Fibroblast of lung (primary cell): ENCODE measurements around the gene KCNJ12. TPM values are rescaled to one million over a fixed set of nuclear protein-coding genes. Genes with fewer than 3 reads are reported as not detected.
"Not testable (repeated sequence)": the region's sequence is repeated elsewhere in the genome, so short reads cannot be mapped to it uniquely, and the experiment has no call there.

Experiments
- DNase-seq, 2 donors: peaks; one replicate each; pipeline versions ENCODE4 v3.0.0 to v3.0.0-alpha.2; 2010; ENCODE audit warnings: low read depth in 2 of 2
- H2AFZ ChIP-seq: 2 replicates; pipeline ENCODE4 v1.5.1; 2012; ENCODE audit warnings: low read length, control low read depth, inconsistent platforms
- H3K27ac ChIP-seq: 2 replicates; pipeline ENCODE4 v1.5.1; 2011; ENCODE audit warnings: low read length, control low read depth; ENCODE audit not compliant: insufficient read depth
- H3K27me3 ChIP-seq: 2 replicates; pipeline ENCODE4 v1.5.1; 2011; ENCODE audit warnings: mild to moderate bottlenecking, low read length; ENCODE audit not compliant: control insufficient read depth, insufficient read depth
- H3K36me3 ChIP-seq: 2 replicates; pipeline ENCODE4 v1.5.1; 2011; ENCODE audit warnings: low read length; ENCODE audit not compliant: control insufficient read depth, insufficient read depth
- H3K4me1 ChIP-seq: 2 replicates; pipeline ENCODE4 v1.5.1; 2011; ENCODE audit warnings: low read length; ENCODE audit not compliant: control insufficient read depth, insufficient read depth; ENCODE audit errors: extremely low read depth
- H3K4me2 ChIP-seq: 2 replicates; pipeline ENCODE4 v1.5.1; 2011; ENCODE audit warnings: low read length, control low read depth; ENCODE audit not compliant: insufficient read depth; ENCODE audit errors: extremely low read depth
- H3K4me3 ChIP-seq, 4 experiments: fragments of 200-600 bp in 1 of 4; sonication (generic) in 1 of 4; replicated peaks in 1 of 4; 2 replicates each; pipeline ENCODE4 v1.5.1; 2011 to 2016; ENCODE audit warnings: low read length in 4 of 4, low read depth in 3 of 4, mild to moderate bottlenecking in 3 of 4, control low read depth in 2 of 4, inconsistent platforms in 1 of 4, mixed read lengths in 1 of 4; ENCODE audit not compliant: insufficient read depth in 1 of 4; ENCODE audit errors: control extremely low read depth in 1 of 4
- H3K79me2 ChIP-seq: 2 replicates; pipeline ENCODE4 v1.5.1; 2012; ENCODE audit warnings: mild to moderate bottlenecking, low read length, inconsistent platforms; ENCODE audit not compliant: control insufficient read depth, insufficient read depth
- H3K9ac ChIP-seq: 2 replicates; pipeline ENCODE4 v1.5.1; 2011; ENCODE audit warnings: mild to moderate bottlenecking, low read length, control low read depth; ENCODE audit not compliant: insufficient read depth
- H3K9me3 ChIP-seq: 2 replicates; pipeline ENCODE4 v1.5.1; 2012; ENCODE audit warnings: low read depth, low read length; ENCODE audit not compliant: control insufficient read depth, insufficient read depth
- H4K20me1 ChIP-seq: 2 replicates; pipeline ENCODE4 v1.5.1; 2011; ENCODE audit warnings: low read length; ENCODE audit not compliant: control insufficient read depth, insufficient read depth; ENCODE audit errors: extremely low read depth
- polyA plus RNA-seq, 2 donors: library from polyadenylated mRNA; depleted of rRNA in 1 of 2; stranded (reverse) in 1 of 2; unstranded in 1 of 2; fragments of >200 nt; gene quantifications; 2 replicates each; pipeline ENCODE4 v1.2.1, GENCODE V29; 2011 to 2012; ENCODE audit warnings: missing spikeins in 1 of 2
- total RNA-seq: library from RNA; depleted of rRNA; stranded (reverse); fragments of >200 nt; gene quantifications from 2 replicates; pipeline ENCODE4 v1.2.1, GENCODE V29; 2014

KCNJ12 gene
- total and polyA plus RNA-seq, 2 donors (not counting 1 experiment from before 2014, with no cell fraction given) = 0.09 to 0.66 TPM

DNA sequence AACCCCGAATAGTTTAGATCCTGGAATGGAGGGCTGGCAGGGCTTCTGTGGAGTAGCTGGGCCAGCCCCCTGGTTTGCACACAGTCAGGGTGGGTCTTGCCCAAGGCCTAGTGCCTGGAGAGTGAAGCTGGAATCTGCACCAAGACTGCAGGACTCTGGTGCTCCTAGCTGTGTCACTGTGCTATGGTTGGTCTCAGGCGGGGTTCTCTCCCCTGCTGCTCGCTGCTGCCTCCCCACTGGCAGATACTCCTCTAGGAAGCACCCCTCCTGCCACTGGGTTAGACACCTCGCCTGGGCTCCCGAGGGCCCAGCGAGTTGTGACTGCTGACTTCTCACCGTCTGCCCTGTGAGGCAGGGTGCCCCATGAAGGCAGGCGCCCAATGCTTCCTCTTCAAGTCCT is 27.9 kb downstream of the KCNJ12 start:
- not testable (repeated sequence) for H3K27ac ChIP-seq, H4K20me1 ChIP-seq, H3K36me3 ChIP-seq, H3K4me1 ChIP-seq, H3K4me3 ChIP-seq, H3K9me3 ChIP-seq, H3K9ac ChIP-seq, H3K4me2 ChIP-seq, H3K27me3 ChIP-seq, H2AFZ ChIP-seq, DNase-seq, H3K79me2 ChIP-seq

DNA sequence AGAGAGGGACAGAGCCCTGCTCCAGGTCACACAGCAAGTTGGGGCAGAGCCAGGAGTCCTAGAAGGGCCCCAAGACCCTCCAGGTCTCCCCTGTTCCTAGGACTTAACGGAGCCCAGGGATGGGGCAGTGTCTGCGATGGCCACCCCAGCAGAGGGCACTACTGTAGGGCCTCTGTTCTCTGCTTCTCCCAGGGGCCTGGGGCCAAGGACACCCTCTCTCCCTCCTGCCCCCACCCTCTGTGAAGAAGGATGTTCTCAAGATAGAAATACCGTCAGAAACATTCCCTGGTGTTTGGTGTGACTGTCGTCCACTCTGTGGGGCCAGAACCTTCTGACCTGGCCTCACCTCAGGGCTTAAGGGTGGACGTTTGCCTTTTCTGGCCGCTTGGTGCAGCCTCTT is 28.4 kb downstream of the KCNJ12 start:
- not testable (repeated sequence) for H4K20me1 ChIP-seq, H3K4me2 ChIP-seq, H3K9ac ChIP-seq, H3K9me3 ChIP-seq, H2AFZ ChIP-seq, H3K27me3 ChIP-seq, DNase-seq, H3K27ac ChIP-seq, H3K4me3 ChIP-seq, H3K79me2 ChIP-seq, H3K36me3 ChIP-seq, H3K4me1 ChIP-seq

DNA sequence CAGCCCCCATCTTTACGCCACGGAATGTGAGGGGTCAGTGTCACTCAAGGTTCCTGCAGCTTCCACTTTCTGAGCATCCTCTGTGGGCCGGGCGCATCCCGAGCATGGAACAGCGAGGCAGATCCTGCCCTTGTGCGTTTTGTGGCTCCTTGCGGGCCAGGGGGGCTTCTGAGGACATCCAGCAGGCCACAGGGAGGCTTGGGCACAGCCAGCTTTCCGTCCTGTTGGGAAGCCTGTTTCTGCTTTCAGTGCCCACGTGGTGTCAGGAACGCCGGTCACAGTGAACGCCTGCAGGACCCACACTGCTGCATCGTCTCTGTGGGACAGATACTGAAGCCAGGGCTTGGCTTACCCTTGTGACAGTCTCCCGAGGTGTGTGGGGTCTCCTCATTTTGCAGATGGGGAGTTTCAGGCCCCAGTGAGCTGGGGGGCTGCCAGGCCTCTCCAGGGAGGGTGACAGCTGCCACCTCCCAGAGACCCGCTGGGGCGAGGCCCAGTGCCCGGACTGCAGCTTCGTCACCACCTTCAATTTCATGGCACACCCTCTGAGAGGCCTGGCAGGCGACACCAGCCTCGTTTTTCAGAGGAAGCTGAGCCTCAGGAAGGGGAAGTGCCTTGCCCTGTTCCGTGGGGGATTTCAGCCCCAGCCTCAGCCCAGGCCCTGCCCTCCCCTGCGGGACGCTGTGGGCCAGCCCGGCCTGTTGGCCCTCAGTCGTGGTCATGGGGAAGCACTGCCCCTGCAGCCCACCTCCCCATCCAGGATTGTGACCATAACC is 29.0 kb downstream of the KCNJ12 start:
- not testable (repeated sequence) for H3K36me3 ChIP-seq, DNase-seq, H4K20me1 ChIP-seq, H3K27ac ChIP-seq, H3K27me3 ChIP-seq, H3K79me2 ChIP-seq, H2AFZ ChIP-seq, H3K9ac ChIP-seq, H3K9me3 ChIP-seq, H3K4me3 ChIP-seq, H3K4me1 ChIP-seq, H3K4me2 ChIP-seq

DNA sequence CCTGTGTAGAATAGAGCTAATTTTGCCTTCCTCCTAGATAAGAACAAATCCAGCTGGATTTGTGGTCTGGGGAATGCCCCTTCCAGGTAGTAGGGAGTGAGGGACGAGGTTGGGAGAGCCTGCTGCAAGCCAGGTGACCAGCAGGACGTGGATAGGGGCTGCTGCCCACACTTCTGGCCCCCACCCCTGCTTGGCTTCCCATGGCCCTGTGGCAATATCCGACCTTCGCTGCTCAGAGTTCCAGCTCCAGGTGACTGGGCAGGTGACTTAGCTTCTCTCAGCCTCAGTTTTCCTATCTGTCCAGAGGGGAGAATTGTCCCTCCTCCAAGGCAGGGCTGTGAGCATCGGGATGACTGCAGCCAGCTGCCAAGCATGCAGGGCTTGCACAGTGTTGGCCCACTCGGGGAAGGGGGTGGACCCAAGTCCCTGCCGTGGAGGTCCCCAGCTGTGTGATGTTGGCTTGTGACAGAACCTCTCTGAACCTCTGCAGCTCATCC is 29.8 kb downstream of the KCNJ12 start:
- H3K4me3 ChIP-seq, H4K20me1 ChIP-seq, H3K27ac ChIP-seq, H3K4me2 ChIP-seq, H3K9ac ChIP-seq, H3K79me2 ChIP-seq, H3K4me1 ChIP-seq, H3K36me3 ChIP-seq, H3K27me3 ChIP-seq, DNase-seq, H3K9me3 ChIP-seq, H2AFZ ChIP-seq: not testable (repeated sequence)

DNA sequence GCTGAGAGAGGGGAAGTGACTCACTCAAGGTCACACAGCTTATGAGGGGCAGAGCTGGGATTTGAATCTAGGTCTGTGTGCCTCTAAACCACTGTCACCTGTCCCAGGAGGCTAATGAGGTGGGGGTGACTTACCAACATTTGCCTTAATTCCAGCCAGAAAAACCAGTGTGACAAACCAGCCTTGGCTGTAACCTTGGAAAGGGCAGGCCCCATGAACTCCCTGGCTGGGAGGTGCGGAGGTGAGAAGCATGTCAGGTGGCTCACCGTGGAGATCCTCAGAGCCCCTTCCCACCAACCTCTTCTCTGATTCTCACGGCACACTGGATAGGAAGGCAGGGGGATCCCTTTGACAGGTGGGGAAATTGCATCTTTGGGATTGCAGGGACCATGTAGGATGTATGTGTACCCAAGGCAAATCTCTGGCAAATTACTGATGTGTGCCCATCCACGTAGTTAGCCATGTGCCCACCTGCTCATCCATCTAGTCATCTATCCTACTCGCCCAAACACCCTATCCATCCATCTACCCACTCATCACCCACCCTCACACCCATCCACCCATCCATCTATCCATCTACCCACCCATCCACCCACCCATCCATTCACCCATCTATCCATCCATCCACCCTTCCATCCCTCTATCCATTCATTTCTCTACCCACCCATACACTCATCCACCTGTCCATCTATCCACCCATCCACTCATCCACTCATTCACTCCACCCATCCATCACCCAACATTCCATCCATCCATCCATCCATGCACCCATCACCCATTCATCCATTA is 30.7 kb downstream of the KCNJ12 start:
- not testable (repeated sequence) for H3K4me3 ChIP-seq, H3K4me2 ChIP-seq, H3K4me1 ChIP-seq

DNA sequence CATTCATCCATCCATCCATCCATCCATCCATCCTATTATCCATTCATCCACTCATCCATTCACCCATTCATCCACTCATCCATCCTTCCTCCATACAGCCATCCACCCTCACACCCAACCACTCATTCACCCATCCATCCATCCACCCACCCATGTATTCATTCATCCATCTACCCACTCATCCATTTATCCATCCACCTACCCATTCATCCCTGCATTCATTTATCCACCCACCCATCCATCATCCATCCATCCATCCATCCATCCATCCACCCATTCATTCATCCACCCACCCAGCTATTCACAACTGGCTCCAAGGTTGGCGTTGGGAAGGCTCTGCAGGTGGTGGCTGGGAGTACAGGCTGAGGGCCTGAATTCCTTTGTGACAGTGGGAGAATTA is 31.6 kb downstream of the KCNJ12 start:
- not testable (repeated sequence) for H3K9me3 ChIP-seq, H3K36me3 ChIP-seq, H3K4me2 ChIP-seq, H3K4me1 ChIP-seq, H3K9ac ChIP-seq, H3K4me3 ChIP-seq, H3K27me3 ChIP-seq, DNase-seq, H2AFZ ChIP-seq, H4K20me1 ChIP-seq, H3K27ac ChIP-seq, H3K79me2 ChIP-seq

More for the DNA sequence above, 30.7 kb downstream of the KCNJ12 start:
- not testable (repeated sequence) for H3K36me3 ChIP-seq, H3K9me3 ChIP-seq, H2AFZ ChIP-seq, DNase-seq, H3K79me2 ChIP-seq, H3K9ac ChIP-seq, H3K27me3 ChIP-seq, H3K27ac ChIP-seq, H4K20me1 ChIP-seq
